Tibial artery (tissue), 4 donors: Measurements from ENCODE around the gene AKTIP.

Experiments used
- DNase-seq, 2 donors: peaks; one replicate each; pipeline ENCODE4 v3.0.0-alpha.2; 2019
- H3K27ac ChIP-seq, 2 donors: fragments of 200-600 bp; sonication (generic) in 1 of 2; 1 replicate in 1 of 2; 2 replicates in 1 of 2; pipeline ENCODE4 v1.5.1; 2018 to 2019; ENCODE audit warnings: mild to moderate bottlenecking in 1 of 2
- H3K27me3 ChIP-seq, 2 donors: fragments of 200-600 bp; sonication (generic) in 1 of 2; one replicate each; pipeline versions ENCODE4 v1.5.1 to v1.6.0; 2016 to 2019
- H3K36me3 ChIP-seq, 3 donors: fragments of 200-600 bp; sonication (generic) in 2 of 3; one replicate each; pipeline ENCODE4 v1.5.1; 2016 to 2019; ENCODE audit warnings: mild to moderate bottlenecking in 2 of 3
- H3K4me1 ChIP-seq, 4 donors: fragments of 200-600 bp; sonication (generic) in 2 of 4; 1 replicate in 3 of 4; 2 replicates in 1 of 4; pipeline ENCODE4 v1.5.1; 2016 to 2019
- H3K4me3 ChIP-seq, 2 donors: fragments of 200-600 bp; sonication (generic) in 1 of 2; 1 replicate in 1 of 2; 2 replicates in 1 of 2; pipeline ENCODE4 v1.5.1; 2018 to 2019; ENCODE audit warnings: mild to moderate bottlenecking in 2 of 2
- H3K9me3 ChIP-seq, 3 donors: fragments of 200-600 bp; sonication (generic) in 1 of 3; one replicate each; pipeline ENCODE4 v1.5.1; 2016 to 2019
- CTCF ChIP-seq, 2 experiments: fragments of 200-600 bp in 1 of 2; fragments of 450-650 bp in 1 of 2; IDR thresholded peaks; one replicate each; pipeline ENCODE4 v1.5.1; 2017 to 2019; ENCODE audit warnings: antibody characterized with exemption in 2 of 2, mild to moderate bottlenecking in 1 of 2, moderate library complexity in 1 of 2
- intact Hi-C: fragments of 100-400 bp; cut with DNase I; formaldehyde crosslinking; loops from one replicate; pipeline ENCODE4 v1.15.0; 2023; ENCODE audit warnings: low total_unique reads

The AKTIP gene

GRCh38 chr16:53523126-53523804 lies 20.3 kb upstream of the AKTIP start:
- H3K27me3 ChIP-seq = no peaks in the 10 kb centered on the region
- intact Hi-C loops = no loop called here
- no peaks in the 10 kb centered on the region for H3K36me3 ChIP-seq
- no peak overlapping the region for H3K4me3 ChIP-seq
- DNase-seq = no peak
- H3K9me3 ChIP-seq = no peaks in the 10 kb centered on the region
- TF ChIP-seq CTCF (IDR thresholded peaks at IDR 0.05) = no peak
- no peaks in the 10 kb centered on the region for H3K4me1 ChIP-seq
- H3K27ac ChIP-seq = no peak overlapping the region

GRCh38 chr16:53519417-53520091 lies 16.5 kb upstream of the AKTIP start:
- H3K27ac ChIP-seq = no peak overlapping the region
- intact Hi-C loops = no loop called here
- H3K4me3 ChIP-seq = no peak overlapping the region

GRCh38 chr16:53518550-53519416 lies 15.8 kb upstream of the AKTIP start:
- intact Hi-C loops = no loop called here
- Histone ChIP-seq H3K4me1 (no peaks in the 10 kb centered on the region), H3K36me3 (no peaks in the 10 kb centered on the region), H3K27me3 (no peaks in the 10 kb centered on the region), H3K4me3 (no peak overlapping the region), H3K9me3 (no peaks in the 10 kb centered on the region), H3K27ac (no peak overlapping the region)
- no peak for DNase-seq
- TF ChIP-seq CTCF (IDR thresholded peaks at IDR 0.05) = no peak

More at GRCh38 chr16:53519417-53520091, 16.5 kb upstream of the AKTIP start:
- Histone ChIP-seq H3K27me3 (no peaks in the 10 kb centered on the region), H3K9me3 (no peaks in the 10 kb centered on the region), H3K4me1 (no peaks in the 10 kb centered on the region), H3K36me3 (no peaks in the 10 kb centered on the region)
- no peak for TF ChIP-seq CTCF (IDR thresholded peaks at IDR 0.05)
- no peak for DNase-seq

GRCh38 chr16:53517851-53518250 lies 14.8 kb upstream of the AKTIP start:
- Histone ChIP-seq H3K9me3 (no peaks in the 10 kb centered on the region), H3K36me3 (no peaks in the 10 kb centered on the region), H3K4me3 (no peak overlapping the region), H3K4me1 (no peaks in the 10 kb centered on the region), H3K27me3 (no peaks in the 10 kb centered on the region), H3K27ac (no peak overlapping the region)
- TF ChIP-seq CTCF (IDR thresholded peaks at IDR 0.05) = no peak
- intact Hi-C loops = no loop called here
- no peak for DNase-seq

- intact Hi-C loops = no loop called here
- H3K27ac ChIP-seq = no peak overlapping the region
- TF ChIP-seq CTCF (IDR thresholded peaks at IDR 0.05) = no peak
Observed at GRCh38 chr16:53515811-53516210, 12.8 kb upstream of the AKTIP start.

More at GRCh38 chr16:53515811-53516210, 12.8 kb upstream of the AKTIP start:
- Histone ChIP-seq H3K27me3 (no peaks in the 10 kb centered on the region), H3K36me3 (no peaks in the 10 kb centered on the region), H3K4me1 (no peaks in the 10 kb centered on the region), H3K9me3 (no peaks in the 10 kb centered on the region), H3K4me3 (no peak overlapping the region)
- DNase-seq = no peak
